Aorta (tissue), 5 donors: ENCODE data around the gene GPR173. TPM values are rescaled to one million over a fixed set of nuclear protein-coding genes. Genes with fewer than 3 reads are reported as not detected.

Experiments used
- ATAC-seq: fragments of 200-7000 bp; cut with Tn5 transposase; one replicate; pipeline ENCODE4 v1.9.1; 2022; ENCODE audit warnings: moderate library complexity; ENCODE audit not compliant: low FRiP score
- DNase-seq, 2 donors: peaks; one replicate each; pipeline ENCODE4 v3.0.0-alpha.2; 2020
- H3K27ac ChIP-seq, 2 donors: one replicate each; pipeline ENCODE4 v1.5.1; 2013; ENCODE audit warnings: low read length in 2 of 2, mild to moderate bottlenecking in 2 of 2, moderate library complexity in 2 of 2, control low read depth in 1 of 2, inconsistent platforms in 1 of 2, low read depth in 1 of 2
- H3K27me3 ChIP-seq, 2 donors: one replicate each; pipeline ENCODE4 v1.6.1; 2013; ENCODE audit warnings: control low read depth in 1 of 2, low read length in 1 of 2, mild to moderate bottlenecking in 1 of 2, moderate library complexity in 1 of 2; ENCODE audit not compliant: insufficient read depth in 2 of 2, control insufficient read depth in 1 of 2
- H3K36me3 ChIP-seq, 2 donors: one replicate each; pipeline ENCODE4 v1.6.1; 2013; ENCODE audit warnings: control low read depth in 1 of 2, low read length in 1 of 2, mild to moderate bottlenecking in 1 of 2; ENCODE audit not compliant: insufficient read depth in 2 of 2, control insufficient read depth in 1 of 2
- H3K4me1 ChIP-seq, 2 donors: one replicate each; pipeline ENCODE4 v1.6.1; 2013; ENCODE audit warnings: low read length in 2 of 2, control low read depth in 1 of 2, mild to moderate bottlenecking in 1 of 2, moderate library complexity in 1 of 2; ENCODE audit not compliant: insufficient read depth in 2 of 2, control insufficient read depth in 1 of 2
- H3K4me3 ChIP-seq, 2 donors: one replicate each; pipeline ENCODE4 v1.5.1; 2013; ENCODE audit warnings: low read length in 2 of 2, control low read depth in 1 of 2, mild to moderate bottlenecking in 1 of 2
- H3K9me3 ChIP-seq: one replicate; pipeline ENCODE4 v1.6.1; 2013; ENCODE audit warnings: mild to moderate bottlenecking, low read length; ENCODE audit not compliant: control insufficient read depth
- WGBS, 2 donors: extraction: QIAGEN DNeasy Blood & Tissue Kit; methylation state at CpG; one replicate each; pipeline ENCODE4 v1.1.7; 2013; 5-methylcytosine and 5-hydroxymethylcytosine counted together
- intact Hi-C, 2 donors: fragments of 100-400 bp; cut with DNase I; formaldehyde crosslinking; loops; one replicate each; pipeline versions ENCODE4 v1.14.2 to v1.15.0; 2022
- polyA plus RNA-seq, 2 donors: library from polyadenylated mRNA; stranded (reverse); fragments of 200-250 nt; gene quantifications; one replicate each; pipeline ENCODE4 v1.2.3, GENCODE V29; 2013
- total RNA-seq, 2 donors: library from RNA; stranded (reverse); fragmentation: NEBNext Ultra II Directional; extraction: Animal tissue kit (Norgen Biotek cat#: 25700); gene quantifications; one replicate each; pipeline ENCODE4 v1.2.1, GENCODE V29; 2021
- donor health status: healthy with polysubstance abuse.
- donor health status: Bipolar disorder and iron deficiency.
- donor health status: DM: no; HTN: no; CAD: no.
- donor health status: DM: no; HTN: no; CAD: no.
- donor health status: DM: yes; HTN: yes; CAD: no.

Gene GPR173
- total and polyA plus RNA-seq, 4 donors = under 0.01 to 7.1 (median 2.8) TPM

- no peak overlapping the region for H3K27ac ChIP-seq
- H3K36me3 ChIP-seq = no peaks in the 10 kb centered on the region
- DNase-seq (no peak), ATAC-seq (no peak)
- intact Hi-C loops = no loop called here
- H3K9me3 ChIP-seq = peaks cover 2% of the 10 kb centered on the region
- no peaks in the 10 kb centered on the region for H3K27me3 ChIP-seq
- WGBS, 2 donors = 75 to 81% methylated on average over 1 of the region's 1 CpG
- no peaks in the 10 kb centered on the region for H3K4me1 ChIP-seq
- no peak overlapping the region for H3K4me3 ChIP-seq
Measured at GRCh38 chrX:53013291-53013690, 35.3 kb upstream of the GPR173 start.

GRCh38 chrX:53018627-53019026 lies 30.0 kb upstream of the GPR173 start:
- no peak for DNase-seq
- intact Hi-C loops = no loop called here
- H3K4me3 ChIP-seq = no peak overlapping the region
- H3K27ac ChIP-seq = no peak overlapping the region
- H3K4me1 ChIP-seq = no peaks in the 10 kb centered on the region
- no peak for ATAC-seq
- no peaks in the 10 kb centered on the region for H3K27me3 ChIP-seq
- H3K36me3 ChIP-seq = no peaks in the 10 kb centered on the region
- WGBS, 2 donors = 21 to 30% methylated on average over 4 of the region's 4 CpGs
- H3K9me3 ChIP-seq = no peaks in the 10 kb centered on the region

- no peaks in the 10 kb centered on the region for H3K36me3 ChIP-seq
- H3K27ac ChIP-seq = no peak overlapping the region
- H3K27me3 ChIP-seq = no peaks in the 10 kb centered on the region
- DNase-seq (no peak), ATAC-seq (no peak)
- intact Hi-C loops = no loop called here
- no peak overlapping the region for H3K4me3 ChIP-seq
- WGBS, 2 donors = 32 to 50% methylated on average over 4 to 7 of the region's 8 CpGs
- no peaks in the 10 kb centered on the region for H3K9me3 ChIP-seq
- H3K4me1 ChIP-seq = no peaks in the 10 kb centered on the region
Measured at GRCh38 chrX:53022381-53022780, 26.2 kb upstream of the GPR173 start.

GRCh38 chrX:53028678-53029077 lies 19.9 kb upstream of the GPR173 start:
- Histone ChIP-seq H3K9me3 (no peaks in the 10 kb centered on the region), H3K4me1 (no peaks in the 10 kb centered on the region), H3K27me3 (no peaks in the 10 kb centered on the region), H3K27ac (no peak overlapping the region), H3K4me3 (no peak overlapping the region), H3K36me3 (no peaks in the 10 kb centered on the region)
- intact Hi-C loops = no loop called here
- DNase-seq (no peak), ATAC-seq (no peak)
- 65 to 93% methylated on average over 1 of the region's 1 CpG for WGBS, 2 donors

- no peak for ATAC-seq
- WGBS, 2 donors = 24 to 39% methylated on average over 4 of the region's 4 CpGs
Measured at GRCh38 chrX:53031380-53031779, 17.2 kb upstream of the GPR173 start.

GRCh38 chrX:53036149-53036548 lies 12.4 kb upstream of the GPR173 start:
- Histone ChIP-seq H3K27me3 (no peaks in the 10 kb centered on the region), H3K36me3 (no peaks in the 10 kb centered on the region), H3K4me3 (no peak overlapping the region), H3K9me3 (no peaks in the 10 kb centered on the region), H3K4me1 (no peaks in the 10 kb centered on the region), H3K27ac (no peak overlapping the region)
- ATAC-seq (no peak), DNase-seq (no peak)
- intact Hi-C loops = no loop called here
- 64 to 67% methylated on average over 5 of the region's 5 CpGs for WGBS, 2 donors

More at GRCh38 chrX:53031380-53031779, 17.2 kb upstream of the GPR173 start:
- Histone ChIP-seq H3K4me3 (no peak overlapping the region), H3K27ac (no peak overlapping the region), H3K36me3 (no peaks in the 10 kb centered on the region), H3K27me3 (no peaks in the 10 kb centered on the region), H3K9me3 (no peaks in the 10 kb centered on the region), H3K4me1 (no peaks in the 10 kb centered on the region)
- intact Hi-C loops = no loop called here
- no peak for DNase-seq

- WGBS, 2 donors = 68 to 83% methylated on average over 4 of the region's 4 CpGs
- intact Hi-C loops = no loop called here
- ATAC-seq = no peak
- Histone ChIP-seq H3K27ac (no peak overlapping the region), H3K4me3 (no peak overlapping the region), H3K9me3 (no peaks in the 10 kb centered on the region), H3K4me1 (no peaks in the 10 kb centered on the region), H3K36me3 (no peaks in the 10 kb centered on the region), H3K27me3 (no peaks in the 10 kb centered on the region)
- no peak for DNase-seq
Measured at GRCh38 chrX:53039236-53039635, 9.4 kb upstream of the GPR173 start.

GRCh38 chrX:53044995-53045394 lies 3.6 kb upstream of the GPR173 start:
- Histone ChIP-seq H3K27ac (no peak overlapping the region), H3K9me3 (no peaks in the 10 kb centered on the region), H3K4me1 (no peaks in the 10 kb centered on the region), H3K4me3 (no peak overlapping the region), H3K27me3 (no peaks in the 10 kb centered on the region), H3K36me3 (no peaks in the 10 kb centered on the region)
- no peak for DNase-seq
- intact Hi-C loops = no loop called here
- no peak for ATAC-seq
- WGBS, 2 donors = 75 to 86% methylated on average over 5 of the region's 5 CpGs

GRCh38 chrX:53047228-53047627 lies 1.4 kb upstream of the GPR173 start:
- DNase-seq (no peak), ATAC-seq (no peak)
- H3K9me3 ChIP-seq = no peaks in the 10 kb centered on the region
- intact Hi-C loops = no loop called here
- no peaks in the 10 kb centered on the region for H3K27me3 ChIP-seq
- H3K4me3 ChIP-seq = no peak overlapping the region
- 86 to 88% methylated on average over 6 of the region's 6 CpGs for WGBS, 2 donors
- H3K36me3 ChIP-seq = no peaks in the 10 kb centered on the region
- peak overlapping the region in 1 of 2 donors; percentile 41 for H3K27ac ChIP-seq
- no peaks in the 10 kb centered on the region for H3K4me1 ChIP-seq
